AG09319 (cell line): ENCODE data around the gene WIZ.

ENCODE experiments used
- DNase-seq: peaks from one replicate; pipeline ENCODE4 v3.0.0-alpha.2; 2010; ENCODE audit warnings: low read depth; ENCODE audit errors: extremely low read depth
- TF ChIP-seq, protein P1 (sequence below): IDR thresholded peaks from 2 replicates; pipeline ENCODE4 v1.5.1; 2011; ENCODE audit warnings: low read depth, mild to moderate bottlenecking, inconsistent platforms, low read length, moderate library complexity

Gene WIZ

DNA sequence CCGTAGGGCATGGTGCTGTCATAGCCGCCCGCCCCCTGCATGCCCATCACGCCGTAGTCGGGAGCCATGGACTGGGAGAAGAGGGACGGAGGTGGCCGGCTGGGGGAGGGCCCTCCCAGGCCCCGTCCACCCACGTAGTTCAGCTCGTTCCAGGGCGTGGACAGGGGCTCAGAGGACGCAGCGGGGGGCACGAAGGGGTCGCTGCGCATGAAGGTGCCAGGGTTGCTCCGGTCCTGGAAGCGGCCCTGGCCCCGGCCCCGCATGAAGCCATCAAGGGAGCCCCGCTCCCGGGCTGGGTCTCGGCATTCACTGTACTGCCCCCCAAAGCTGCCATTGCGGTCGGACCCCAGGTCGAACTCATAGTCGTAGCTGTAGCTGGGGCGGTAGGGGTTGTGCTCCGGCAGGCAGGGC, 76.9 kb downstream of the WIZ start:
- no peak for DNase-seq
- TF ChIP-seq, protein P1, sequence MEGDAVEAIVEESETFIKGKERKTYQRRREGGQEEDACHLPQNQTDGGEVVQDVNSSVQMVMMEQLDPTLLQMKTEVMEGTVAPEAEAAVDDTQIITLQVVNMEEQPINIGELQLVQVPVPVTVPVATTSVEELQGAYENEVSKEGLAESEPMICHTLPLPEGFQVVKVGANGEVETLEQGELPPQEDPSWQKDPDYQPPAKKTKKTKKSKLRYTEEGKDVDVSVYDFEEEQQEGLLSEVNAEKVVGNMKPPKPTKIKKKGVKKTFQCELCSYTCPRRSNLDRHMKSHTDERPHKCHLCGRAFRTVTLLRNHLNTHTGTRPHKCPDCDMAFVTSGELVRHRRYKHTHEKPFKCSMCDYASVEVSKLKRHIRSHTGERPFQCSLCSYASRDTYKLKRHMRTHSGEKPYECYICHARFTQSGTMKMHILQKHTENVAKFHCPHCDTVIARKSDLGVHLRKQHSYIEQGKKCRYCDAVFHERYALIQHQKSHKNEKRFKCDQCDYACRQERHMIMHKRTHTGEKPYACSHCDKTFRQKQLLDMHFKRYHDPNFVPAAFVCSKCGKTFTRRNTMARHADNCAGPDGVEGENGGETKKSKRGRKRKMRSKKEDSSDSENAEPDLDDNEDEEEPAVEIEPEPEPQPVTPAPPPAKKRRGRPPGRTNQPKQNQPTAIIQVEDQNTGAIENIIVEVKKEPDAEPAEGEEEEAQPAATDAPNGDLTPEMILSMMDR = no peak

DNA sequence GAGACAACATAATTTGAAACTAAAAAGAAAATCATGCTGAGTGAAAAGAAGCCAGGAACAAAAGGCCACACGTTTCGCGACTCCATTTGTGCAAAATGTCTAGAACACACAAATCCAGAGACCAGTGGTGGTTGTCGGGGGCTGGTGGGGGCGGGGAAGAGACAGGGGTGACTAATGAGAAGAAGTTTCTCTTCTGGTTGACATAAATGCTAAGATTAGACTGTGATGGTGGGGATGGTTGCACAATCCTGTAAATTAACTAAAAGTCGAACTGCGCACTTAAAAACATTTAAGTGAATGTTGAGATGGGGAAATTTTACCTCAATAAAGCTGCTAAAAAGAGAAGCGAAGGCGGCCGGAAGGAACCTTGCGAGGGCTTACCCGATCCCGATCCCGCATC, 77.3 kb downstream of the WIZ start:
- TF ChIP-seq, protein P1 = no peak
- DNase-seq = no peak

DNA sequence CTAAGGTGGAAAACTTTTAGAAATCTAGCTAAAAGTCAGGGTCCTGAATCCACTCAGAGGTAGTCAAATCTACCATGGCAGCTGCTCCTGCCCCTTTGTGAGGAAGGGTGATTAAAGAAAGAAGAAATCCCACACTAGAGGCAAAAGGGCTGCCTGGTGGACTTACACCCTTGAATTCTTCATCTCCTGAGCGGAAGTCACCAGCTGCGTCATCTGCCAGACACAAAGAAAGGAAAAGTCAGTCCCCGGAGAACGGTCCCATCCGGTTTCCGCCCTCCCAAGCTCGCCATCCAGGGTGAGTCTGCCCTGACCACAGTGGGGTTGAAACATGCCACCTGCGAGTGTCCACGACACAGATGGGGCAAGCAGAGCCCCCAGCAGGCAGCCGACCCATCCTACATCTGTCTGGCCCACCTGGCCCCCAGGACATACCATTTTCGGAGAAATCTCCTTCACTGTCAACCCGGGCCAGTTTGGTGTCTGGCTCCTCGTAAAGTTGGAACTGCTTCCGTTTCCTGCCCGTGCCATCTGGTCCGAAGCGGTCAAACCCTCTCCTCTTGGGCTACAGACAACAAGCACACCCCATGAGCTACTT, 77.9 kb downstream of the WIZ start:
- no peak for DNase-seq
- TF ChIP-seq, protein P1 = no peak

DNA sequence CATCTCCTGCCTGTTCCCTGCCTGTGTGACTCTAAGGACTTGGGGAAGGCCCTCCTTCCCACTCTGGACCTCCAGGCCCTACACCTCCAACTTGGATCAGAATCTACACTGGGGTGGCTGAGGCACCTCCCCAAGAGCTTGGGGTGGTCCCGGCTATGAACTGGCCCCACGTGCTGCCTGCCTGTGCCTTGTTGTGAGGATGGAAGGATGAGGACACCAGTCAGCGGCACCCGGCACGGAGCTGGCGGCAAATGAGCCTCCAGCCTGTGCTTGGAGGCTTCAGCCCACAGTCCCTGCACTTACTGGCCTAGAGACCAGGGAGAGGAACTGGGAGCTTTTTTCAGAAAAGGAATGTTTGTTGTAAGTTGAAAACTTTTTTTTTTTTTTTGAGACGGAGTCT, 78.6 kb downstream of the WIZ start:
- DNase-seq = no peak
- TF ChIP-seq, protein P1 = no peak
